SK-N-SH (cell line): ENCODE data around the gene PSPN. TPM values are rescaled to one million over a fixed set of nuclear protein-coding genes. Genes with fewer than 3 reads are reported as not detected.

Experiments used
- CTCF ChIA-PET: fragments of 300-600, 350-600 bp; formaldehyde crosslinking; extraction: SDS; loops from one replicate; lab custom pipeline; 2021; lab: Yijun Ruan, JAX
- POLR2A ChIA-PET: fragments of 350-600 bp; sonication (Branson Sonifier 250); formaldehyde crosslinking; extraction: SDS; loops from one replicate; lab custom pipeline; 2020; ENCODE audit warnings: antibody characterized with exemption, inconsistent platforms; lab: Yijun Ruan, JAX
- DNase-seq: peaks from one replicate; pipeline ENCODE4 v3.0.0; 2012
- H2AFZ ChIP-seq: fragments of 200-600 bp; sonication (generic); 2 replicates; pipeline ENCODE4 v1.8.1; 2016; ENCODE audit warnings: antibody characterized with exemption, mild to moderate bottlenecking, low read depth
- H3F3A ChIP-seq: fragments of 200-600 bp; sonication (generic); replicated peaks from 2 replicates; pipeline ENCODE3; 2016; ENCODE audit warnings: antibody characterized with exemption, mild to moderate bottlenecking; ENCODE audit not compliant: insufficient read depth
- H3K27ac ChIP-seq, 2 experiments: fragments of 200-500 bp in 1 of 2; fragments of 200-600 bp in 1 of 2; sonication (Bioruptor generic) in 1 of 2; sonication (generic), shearing (Covaris generic) in 1 of 2; 2 replicates each; pipeline versions ENCODE4 v1.5.1 to v1.6.1; 2014 to 2016; ENCODE audit warnings: low read depth in 2 of 2, inconsistent platforms in 1 of 2, low read length in 1 of 2, mild to moderate bottlenecking in 1 of 2, mixed read lengths in 1 of 2
- H3K27me3 ChIP-seq: fragments of 200-600 bp; sonication (generic), shearing (Covaris generic); 2 replicates; pipeline ENCODE4 v1.6.1; 2016; ENCODE audit warnings: mixed run types; ENCODE audit not compliant: insufficient read depth
- H3K36me3 ChIP-seq, 2 experiments: fragments of 200-500 bp in 1 of 2; fragments of 200-600 bp in 1 of 2; sonication (Bioruptor generic) in 1 of 2; sonication (generic) in 1 of 2; replicated peaks in 1 of 2; 2 replicates each; pipeline versions ENCODE3 to v1.5.1; 2014 to 2016; ENCODE audit warnings: low read length in 1 of 2, mild to moderate bottlenecking in 1 of 2; ENCODE audit not compliant: insufficient read depth in 2 of 2, control insufficient read depth in 1 of 2
- H3K4me1 ChIP-seq, 2 experiments: fragments of 200-500 bp in 1 of 2; fragments of 200-600 bp in 1 of 2; sonication (Bioruptor generic) in 1 of 2; sonication (generic), shearing (Covaris generic) in 1 of 2; 2 replicates each; pipeline versions ENCODE4 v1.5.1 to v1.6.1; 2014 to 2016; ENCODE audit warnings: low read depth in 1 of 2, low read length in 1 of 2, mixed run types in 1 of 2; ENCODE audit not compliant: insufficient read depth in 2 of 2, control insufficient read depth in 1 of 2
- H3K4me2 ChIP-seq: fragments of 200-600 bp; sonication (generic), shearing (Covaris generic); 2 replicates; pipeline ENCODE4 v1.6.1; 2017; ENCODE audit warnings: mixed run types
- H3K4me3 ChIP-seq, 2 experiments: fragments of 200-500 bp in 1 of 2; fragments of 200-600 bp in 1 of 2; sonication (Bioruptor generic) in 1 of 2; sonication (generic), shearing (Covaris generic) in 1 of 2; 2 replicates each; pipeline versions ENCODE4 v1.5.1 to v1.8.1; 2014 to 2016; ENCODE audit warnings: low read depth in 2 of 2, inconsistent platforms in 1 of 2, low read length in 1 of 2, mild to moderate bottlenecking in 1 of 2, mixed read lengths in 1 of 2, moderate library complexity in 1 of 2
- H3K79me2 ChIP-seq: fragments of 200-600 bp; sonication (generic); 2 replicates; pipeline ENCODE4 v1.8.1; 2017; ENCODE audit warnings: mild to moderate bottlenecking; ENCODE audit not compliant: insufficient read depth
- H3K9ac ChIP-seq: fragments of 200-600 bp; sonication (generic); 2 replicates; pipeline ENCODE4 v1.6.1; 2017; ENCODE audit warnings: mixed run types
- H3K9me2 ChIP-seq: fragments of 200-600 bp; sonication (generic); 2 replicates; pipeline ENCODE4 v1.6.1; 2017; ENCODE audit warnings: mixed run types
- H3K9me3 ChIP-seq: fragments of 200-600 bp; sonication (generic); 2 replicates; pipeline ENCODE4 v1.6.1; 2017; ENCODE audit warnings: mixed run types, mild to moderate bottlenecking, moderate library complexity
- H4K20me1 ChIP-seq: fragments of 200-600 bp; sonication (generic); 2 replicates; pipeline ENCODE4 v1.6.1; 2017; ENCODE audit warnings: mild to moderate bottlenecking, mixed run types; ENCODE audit not compliant: insufficient read depth
- ELF1 ChIP-seq: IDR thresholded peaks from 2 replicates; pipeline ENCODE4 v1.4.0; 2012
- EP300 ChIP-seq, 2 experiments: IDR thresholded peaks; 2 replicates each; pipeline versions ENCODE4 v1.4.0 to v1.6.1; 2012; ENCODE audit warnings: borderline replicate concordance in 1 of 2, low read depth in 1 of 2, low read length in 1 of 2
- FOSL2 ChIP-seq: IDR thresholded peaks from 2 replicates; pipeline ENCODE4 v1.4.0; 2012; ENCODE audit warnings: low read depth, mild to moderate bottlenecking, moderate library complexity, borderline replicate concordance
- FOXJ3 ChIP-seq: sonication (generic); formaldehyde crosslinking; IDR thresholded peaks from 2 replicates; pipeline ENCODE4 v1.5.1; 2020; ENCODE audit warnings: mild to moderate bottlenecking, missing genetic modification reagents
- GATA2 ChIP-seq: sonication (generic); formaldehyde crosslinking; IDR thresholded peaks from 2 replicates; pipeline ENCODE4 v1.5.0; 2020; ENCODE audit warnings: mild to moderate bottlenecking, missing genetic modification reagents
- MEF2A ChIP-seq: IDR thresholded peaks from 2 replicates; pipeline ENCODE4 v1.4.0; 2012; ENCODE audit warnings: low read depth, borderline replicate concordance
- MXI1 ChIP-seq: IDR thresholded peaks from 2 replicates; pipeline ENCODE4 v1.6.1; 2012; ENCODE audit warnings: mild to moderate bottlenecking, low read depth, low read length, improper control_type of control experiment
- NFIC ChIP-seq: IDR thresholded peaks from 2 replicates; pipeline ENCODE4 v1.4.0; 2012; ENCODE audit warnings: borderline replicate concordance
- NRF1 ChIP-seq: IDR thresholded peaks from 2 replicates; pipeline ENCODE4 v1.6.1; 2012; ENCODE audit warnings: low read depth, mild to moderate bottlenecking, low read length
- POLR2AphosphoS5 ChIP-seq: IDR thresholded peaks from 2 replicates; pipeline ENCODE4 v1.6.1; 2012; ENCODE audit warnings: low read depth, low read length
- RAD21 ChIP-seq: IDR thresholded peaks from 2 replicates; pipeline ENCODE4 v1.6.1; 2012; ENCODE audit warnings: mild to moderate bottlenecking, low read length
- RFX5 ChIP-seq: IDR thresholded peaks from 2 replicates; pipeline ENCODE4 v1.6.1; 2012; ENCODE audit warnings: mild to moderate bottlenecking, improper control_type of control experiment, low read length
- RXRA ChIP-seq: IDR thresholded peaks from 2 replicates; pipeline ENCODE4 v1.4.0; 2012; ENCODE audit warnings: low read depth, mild to moderate bottlenecking, borderline replicate concordance
- SIN3A ChIP-seq: IDR thresholded peaks from 2 replicates; pipeline ENCODE4 v1.6.1; 2012; ENCODE audit warnings: low read depth, mild to moderate bottlenecking, low read length, moderate library complexity, borderline replicate concordance
- TCF12 ChIP-seq: IDR thresholded peaks from 2 replicates; pipeline ENCODE4 v1.4.0; 2012
- TEAD4 ChIP-seq: IDR thresholded peaks from 2 replicates; pipeline ENCODE4 v1.4.0; 2012; ENCODE audit warnings: mild to moderate bottlenecking, borderline replicate concordance; ENCODE audit not compliant: insufficient read depth
- YY1 ChIP-seq: IDR thresholded peaks from 2 replicates; pipeline ENCODE4 v1.4.0; 2012; ENCODE audit warnings: low read depth, mild to moderate bottlenecking
- ZBTB33 ChIP-seq: IDR thresholded peaks from 2 replicates; pipeline ENCODE4 v1.4.0; 2012; ENCODE audit warnings: low read depth, borderline replicate concordance
- WGBS: methylation state at CpG from one replicate; pipeline ENCODE4 v1.1.6; 2017; ENCODE audit warnings: low lambda C conversion rate; 5-methylcytosine and 5-hydroxymethylcytosine counted together
- polyA plus RNA-seq, 3 experiments: library from polyadenylated mRNA; depleted of rRNA; stranded (reverse); fragments of >200 nt; gene quantifications; 2 replicates each; pipeline ENCODE4 v1.2.3, GENCODE V29; 2012

Gene PSPN
- polyA plus RNA-seq, 1 of the 3 experiments (the other 2 are of a cell fraction): 0.59 TPM

- Histone ChIP-seq H3K4me1 (no peaks in the 10 kb centered on the region), H3F3A (no peaks in the 10 kb centered on the region), H3K27ac (no peak overlapping the region), H3K9me2 (no peaks in the 10 kb centered on the region), H3K36me3 (no peaks in the 10 kb centered on the region), H3K27me3 (peaks cover 11% of the 10 kb centered on the region; the same call in 1 of the 2 replicates), H3K9me3 (no peaks in the 10 kb centered on the region), H3K9ac (no peak overlapping the region), H2AFZ (no peak overlapping the region), H3K4me3 (no peak overlapping the region), H3K4me2 (no peak overlapping the region), H3K79me2 (no peaks in the 10 kb centered on the region), H4K20me1 (no peaks in the 10 kb centered on the region)
- DNase-seq: no peak
- CTCF ChIA-PET: interaction anchor here (1.0 kb wide), 1 partner anchor 76 kb away, joined by 3 read pairs; no protein-coding TSS in a partner anchor
- WGBS: 48% methylated on average over 6 of the region's 6 CpGs
- TF ChIP-seq MXI1 (no peak), NRF1 (no peak), ELF1 (no peak), YY1 (no peak), MEF2A (no peak), EP300 (IDR thresholded peaks at IDR 0.05; ENCODE audit: borderline replicate concordance in 1 of 2, low read depth in 1 of 2, low read length in 1 of 2) (no peak), POLR2AphosphoS5 (no peak), SIN3A (no peak), FOXJ3 (no peak), TCF12 (no peak)
- POLR2A ChIA-PET: interaction anchor here (0.6 kb wide), 1 partner anchor 177 kb away, joined by 3 read pairs; no protein-coding TSS in a partner anchor
Observed at GRCh38 chr19:6334490-6335285, 41.0 kb downstream of the PSPN start.

- CTCF ChIA-PET: no interaction called here
Observed at GRCh38 chr19:6333439-6333838, 42.3 kb downstream of the PSPN start, which contains the start of gene ACER1. Gene ACER1, minus strand, starts transcription at chr19:6333612. Its CDS starts 61 bp downstream, at chr19:6333551.

More at GRCh38 chr19:6333439-6333838, 42.3 kb downstream of the PSPN start, which contains the start of gene ACER1:
- Histone ChIP-seq H2AFZ (no peak within 1 kb of the TSS), H3K4me1 (no peaks in the 10 kb centered on the region), H3K9me3 (no peaks in the 10 kb centered on the region), H3K4me3 (no peak within 1 kb of the TSS), H4K20me1 (no peaks in the 10 kb centered on the region), H3K27ac (no peak within 1 kb of the TSS), H3K27me3 (peaks cover 11% of the 10 kb centered on the region; the same call in 1 of the 2 replicates), H3K36me3 (no peaks in the 10 kb centered on the region), H3F3A (no peaks in the 10 kb centered on the region), H3K4me2 (no peak within 1 kb of the TSS), H3K79me2 (no peaks in the 10 kb centered on the region), H3K9me2 (no peaks in the 10 kb centered on the region), H3K9ac (no peak within 1 kb of the TSS)
- POLR2A ChIA-PET: no interaction called here
- TF ChIP-seq RFX5: no peak
- no peak for TF ChIP-seq FOXJ3
- no peak for TF ChIP-seq NFIC
- TF ChIP-seq RAD21: no peak
- no peak for TF ChIP-seq ZBTB33
- TF ChIP-seq RXRA: no peak
- no peak for TF ChIP-seq EP300 (IDR thresholded peaks at IDR 0.05; ENCODE audit: borderline replicate concordance in 1 of 2, low read depth in 1 of 2, low read length in 1 of 2)
- no peak for TF ChIP-seq TCF12
- no peak for TF ChIP-seq GATA2 (CRISPR knock-in tag)
- no peak for TF ChIP-seq MXI1
- no peak for TF ChIP-seq FOSL2
- no peak for TF ChIP-seq TEAD4
- 29% methylated on average over 4 of the region's 17 CpGs for WGBS
- DNase-seq: no peak
